Ishikawa (cell line): ENCODE results near the gene UBXN1.
A peak's percentile ranks its signal among the peaks of the same experiment; 100 is the strongest.

ENCODE experiments used
- CEBPB ChIP-seq: IDR thresholded peaks from 2 replicates; pipeline ENCODE4 v1.6.1; 2012
- CREB1 ChIP-seq: IDR thresholded peaks from 2 replicates; pipeline ENCODE4 v1.6.1; 2012; ENCODE audit warnings: low read depth
- EGR1 ChIP-seq: IDR thresholded peaks from 2 replicates; pipeline ENCODE4 v1.6.1; 2012
- EP300 ChIP-seq: IDR thresholded peaks from 2 replicates; pipeline ENCODE4 v1.6.1; 2012; ENCODE audit warnings: borderline replicate concordance
- FOXM1 ChIP-seq: IDR thresholded peaks from 2 replicates; pipeline ENCODE4 v1.6.1; 2012; ENCODE audit warnings: low read depth, borderline replicate concordance
- MAX ChIP-seq: IDR thresholded peaks from 2 replicates; pipeline ENCODE4 v1.6.1; 2012
- NFIC ChIP-seq: IDR thresholded peaks from 2 replicates; pipeline ENCODE4 v1.6.1; 2012
- RAD21 ChIP-seq: IDR thresholded peaks from 2 replicates; pipeline ENCODE4 v1.6.1; 2012; ENCODE audit warnings: low read depth
- REST ChIP-seq: IDR thresholded peaks from 2 replicates; pipeline ENCODE4 v1.6.1; 2012; ENCODE audit warnings: low read depth, mild to moderate bottlenecking
- TAF1 ChIP-seq: IDR thresholded peaks from 2 replicates; pipeline ENCODE4 v1.6.1; 2012; ENCODE audit warnings: low read depth, mild to moderate bottlenecking
- TCF12 ChIP-seq: IDR thresholded peaks from 2 replicates; pipeline ENCODE4 v1.6.1; 2012; ENCODE audit warnings: low read depth
- TEAD4 ChIP-seq: IDR thresholded peaks from 2 replicates; pipeline ENCODE4 v1.6.1; 2012
- USF1 ChIP-seq: IDR thresholded peaks from 2 replicates; pipeline ENCODE4 v1.6.1; 2012
- YY1 ChIP-seq: IDR thresholded peaks from 2 replicates; pipeline ENCODE4 v1.6.1; 2012; ENCODE audit warnings: low read depth
- ZBTB7A ChIP-seq: IDR thresholded peaks from 2 replicates; pipeline ENCODE4 v1.6.1; 2012; ENCODE audit warnings: low read depth

UBXN1 gene

GRCh38 chr11:62648185-62648966 lies 30.5 kb downstream of the UBXN1 start:
- TF ChIP-seq EP300 (no peak), FOXM1 (no peak), CREB1 (no peak), ZBTB7A (no peak), NFIC (no peak), YY1 (no peak), TAF1 (no peak), EGR1 (no peak), REST (no peak)

- TF ChIP-seq USF1, result no peak
- no peak for TF ChIP-seq YY1
- TF ChIP-seq TEAD4, result no peak
- no peak for TF ChIP-seq MAX
- no peak for TF ChIP-seq TCF12
- TF ChIP-seq RAD21, result no peak
- no peak for TF ChIP-seq FOXM1
- TF ChIP-seq EP300, result no peak
- no peak for TF ChIP-seq CREB1
- TF ChIP-seq REST, result no peak
- no peak for TF ChIP-seq CEBPB
- no peak for TF ChIP-seq NFIC
- TF ChIP-seq ZBTB7A, result no peak
- no peak for TF ChIP-seq TAF1
- no peak for TF ChIP-seq EGR1
Measured at GRCh38 chr11:62647609-62648005, 31.3 kb downstream of the UBXN1 start.

GRCh38 chr11:62646825-62647608 lies 31.9 kb downstream of the UBXN1 start:
- 0 out of 2 replicates have a peak, but pooled peaks have one; percentile 6 for TF ChIP-seq MAX
- no peak for TF ChIP-seq FOXM1
- TF ChIP-seq TAF1, result no peak
- TF ChIP-seq TEAD4, result no peak
- no peak for TF ChIP-seq CEBPB

- peak; percentile 97 for TF ChIP-seq YY1
- peak; percentile 13; the same call in 1 of the 2 replicates for TF ChIP-seq TCF12
- peak; percentile 40; the same call in 1 of the 2 replicates for TF ChIP-seq TEAD4
- TF ChIP-seq EGR1, result no peak
- peak; percentile 99 for TF ChIP-seq TAF1
- peak; percentile 31; the same call in 1 of the 2 replicates for TF ChIP-seq USF1
- TF ChIP-seq ZBTB7A, result no peak
- no peak for TF ChIP-seq RAD21
- no peak for TF ChIP-seq NFIC
- peak; percentile 79 for TF ChIP-seq CREB1
- TF ChIP-seq CEBPB, result no peak
- no peak for TF ChIP-seq REST
- TF ChIP-seq EP300, result no peak
- peak; percentile 63 for TF ChIP-seq MAX
- no peak; the same call in 1 of the 2 replicates for TF ChIP-seq FOXM1
Measured at GRCh38 chr11:62645946-62646824, 32.7 kb downstream of the UBXN1 start, which contains the start of gene GANAB. GANAB (minus strand) TSS chr11:62646613; CDS start chr11:62646599, 14 bp downstream.
